Smooth muscle cell (in vitro differentiated cells): ENCODE measurements around the gene HERPUD1. TPM values are rescaled to one million over a fixed set of nuclear protein-coding genes. Genes with fewer than 3 reads are reported as not detected.

ENCODE experiments used
- DNase-seq: peaks from one replicate; lab custom pipeline; 2025; ENCODE audit not compliant: unreplicated experiment; lab: John Stamatoyannopoulos, UW
- H2AFZ ChIP-seq: fragments of 200-600 bp; sonication (generic); 2 replicates; pipeline ENCODE4 v1.6.0; 2016; ENCODE audit warnings: antibody characterized with exemption, low read depth, mild to moderate bottlenecking
- H3F3A ChIP-seq: fragments of 200-600 bp; sonication (generic); 2 replicates; pipeline ENCODE4 v1.6.0; 2017; ENCODE audit warnings: antibody characterized with exemption, low read depth
- H3K27ac ChIP-seq: fragments of 200-600 bp; sonication (generic); 2 replicates; pipeline ENCODE4 v1.5.1; 2016; ENCODE audit warnings: low read depth, mild to moderate bottlenecking
- H3K27me3 ChIP-seq: fragments of 200-600 bp; sonication (generic); 2 replicates; pipeline ENCODE4 v1.6.1; 2016; ENCODE audit warnings: low read depth, mild to moderate bottlenecking
- H3K36me3 ChIP-seq: fragments of 200-600 bp; sonication (generic); 2 replicates; pipeline ENCODE4 v1.5.1; 2016; ENCODE audit warnings: low read depth
- H3K4me1 ChIP-seq: fragments of 200-600 bp; sonication (generic); 2 replicates; pipeline ENCODE4 v1.5.1; 2016; ENCODE audit warnings: low read depth
- H3K4me2 ChIP-seq: fragments of 200-600 bp; sonication (generic); 2 replicates; pipeline ENCODE4 v1.6.0; 2016; ENCODE audit warnings: mild to moderate bottlenecking
- H3K4me3 ChIP-seq: fragments of 200-600 bp; sonication (generic); 2 replicates; pipeline ENCODE4 v1.5.1; 2016; ENCODE audit warnings: mild to moderate bottlenecking
- H3K79me2 ChIP-seq: fragments of 200-600 bp; sonication (generic); 2 replicates; pipeline ENCODE4 v1.6.0; 2016; ENCODE audit warnings: low read depth, mild to moderate bottlenecking
- H3K9ac ChIP-seq: fragments of 200-600 bp; sonication (generic); 2 replicates; pipeline ENCODE4 v1.6.0; 2016; ENCODE audit warnings: low read depth
- H3K9me3 ChIP-seq: fragments of 200-600 bp; sonication (generic); replicated peaks from 2 replicates; pipeline ENCODE4 v1.5.1; 2016; ENCODE audit warnings: low read depth
- H4K20me1 ChIP-seq: fragments of 200-600 bp; sonication (generic); 2 replicates; pipeline ENCODE4 v1.6.0; 2016; ENCODE audit warnings: low read depth
- WGBS: methylation state at CpG from one replicate; pipeline ENCODE4 v1.1.7; 2016; ENCODE audit warnings: low lambda C conversion rate; 5-methylcytosine and 5-hydroxymethylcytosine counted together
- polyA plus RNA-seq: library from polyadenylated mRNA; unstranded; fragments of >200 nt; fragmentation: Nextera tagmentation; extraction: Ambion mirVana; gene quantifications from 2 replicates; pipeline ENCODE4 v1.2.1, GENCODE V29; 2016
- total RNA-seq: library from RNA; depleted of rRNA; stranded (reverse); fragments of >200 nt; gene quantifications from 2 replicates; pipeline ENCODE4 v1.2.3, GENCODE V29; 2014
- TF ChIP-seq, protein P1 (sequence below): fragments of 200-600 bp; sonication (generic); IDR thresholded peaks from 2 replicates; pipeline ENCODE4 v1.5.1; 2017; ENCODE audit warnings: borderline replicate concordance, mild to moderate bottlenecking, antibody characterized with exemption; ENCODE audit not compliant: insufficient read depth, poor library complexity, severe bottlenecking

HERPUD1 gene
- total and polyA plus RNA-seq, 2 experiments from 2014 or later: 253 to 291 TPM

DNA sequence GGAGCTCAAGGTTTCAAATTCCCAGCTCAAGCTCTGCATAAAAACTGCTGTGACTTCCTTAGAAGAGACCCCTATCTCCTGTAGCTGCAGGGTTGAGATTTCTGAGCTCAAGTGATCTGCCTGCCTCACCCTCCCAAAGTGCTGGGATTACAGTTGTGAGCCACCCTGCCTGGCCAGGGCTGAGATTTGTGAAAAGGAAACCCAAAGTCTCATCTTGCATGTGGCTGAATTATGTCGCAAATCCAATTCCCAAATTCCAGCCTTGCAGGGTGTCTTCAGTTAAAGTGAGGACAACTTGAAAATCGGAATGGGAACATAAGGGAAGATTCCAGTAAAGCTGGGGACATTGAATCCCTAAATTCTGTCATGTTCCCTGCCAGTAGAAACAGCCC is 15.7 kb downstream of the HERPUD1 start:
- Histone ChIP-seq H3K79me2 (no peaks in the 10 kb centered on the region), H3K27ac (no peak overlapping the region), H3K9me3 (no peaks in the 10 kb centered on the region), H3K9ac (no peak overlapping the region), H3K27me3 (no peaks in the 10 kb centered on the region), H4K20me1 (peaks cover 15% of the 10 kb centered on the region), H2AFZ (no peak overlapping the region), H3K4me3 (no peak overlapping the region), H3K36me3 (peaks cover 17% of the 10 kb centered on the region), H3K4me2 (no peak overlapping the region), H3K4me1 (no peaks in the 10 kb centered on the region), H3F3A (peaks cover 38% of the 10 kb centered on the region)
- DNase-seq: no peak
- WGBS: 79% methylated on average over 2 of the region's 2 CpGs
- TF ChIP-seq, protein P1, sequence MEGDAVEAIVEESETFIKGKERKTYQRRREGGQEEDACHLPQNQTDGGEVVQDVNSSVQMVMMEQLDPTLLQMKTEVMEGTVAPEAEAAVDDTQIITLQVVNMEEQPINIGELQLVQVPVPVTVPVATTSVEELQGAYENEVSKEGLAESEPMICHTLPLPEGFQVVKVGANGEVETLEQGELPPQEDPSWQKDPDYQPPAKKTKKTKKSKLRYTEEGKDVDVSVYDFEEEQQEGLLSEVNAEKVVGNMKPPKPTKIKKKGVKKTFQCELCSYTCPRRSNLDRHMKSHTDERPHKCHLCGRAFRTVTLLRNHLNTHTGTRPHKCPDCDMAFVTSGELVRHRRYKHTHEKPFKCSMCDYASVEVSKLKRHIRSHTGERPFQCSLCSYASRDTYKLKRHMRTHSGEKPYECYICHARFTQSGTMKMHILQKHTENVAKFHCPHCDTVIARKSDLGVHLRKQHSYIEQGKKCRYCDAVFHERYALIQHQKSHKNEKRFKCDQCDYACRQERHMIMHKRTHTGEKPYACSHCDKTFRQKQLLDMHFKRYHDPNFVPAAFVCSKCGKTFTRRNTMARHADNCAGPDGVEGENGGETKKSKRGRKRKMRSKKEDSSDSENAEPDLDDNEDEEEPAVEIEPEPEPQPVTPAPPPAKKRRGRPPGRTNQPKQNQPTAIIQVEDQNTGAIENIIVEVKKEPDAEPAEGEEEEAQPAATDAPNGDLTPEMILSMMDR: no peak

DNA sequence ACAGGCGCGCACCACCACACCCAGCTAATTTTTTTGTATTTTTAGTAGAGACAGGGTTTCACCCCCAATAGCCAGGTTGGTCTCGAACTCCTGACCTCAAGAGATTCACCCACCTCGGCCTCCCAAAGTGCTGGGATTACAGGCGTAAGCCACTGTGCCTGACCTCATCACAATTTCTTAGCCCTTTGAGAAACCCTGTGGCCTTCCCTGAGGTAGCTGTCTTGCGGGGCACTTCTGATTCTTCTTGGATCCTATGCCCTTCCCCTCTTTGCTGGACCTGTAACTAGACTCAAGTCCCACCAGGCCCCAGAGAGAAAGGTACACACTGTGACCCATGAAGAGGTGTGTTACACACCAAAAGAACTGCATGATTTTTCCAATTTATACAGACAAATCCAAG is 16.3 kb downstream of the HERPUD1 start:
- DNase-seq: no peak
- TF ChIP-seq, protein P1: no peak
- Histone ChIP-seq H3K9me3 (no peaks in the 10 kb centered on the region), H3F3A (peaks cover 31% of the 10 kb centered on the region), H3K9ac (no peak overlapping the region), H3K4me3 (no peak overlapping the region), H2AFZ (no peak overlapping the region), H3K79me2 (no peaks in the 10 kb centered on the region), H3K4me1 (no peaks in the 10 kb centered on the region), H3K27ac (no peak overlapping the region), H3K36me3 (peaks cover 11% of the 10 kb centered on the region), H3K27me3 (no peaks in the 10 kb centered on the region), H3K4me2 (no peak overlapping the region), H4K20me1 (peaks cover 9% of the 10 kb centered on the region)
- WGBS: 94% methylated on average over 6 of the region's 6 CpGs

GRCh38 chr16:56950051-56950450 is 18.1 kb downstream of the HERPUD1 start:
- 83% methylated on average over 4 of the region's 4 CpGs for WGBS
- no peaks in the 10 kb centered on the region for H3K9me3 ChIP-seq
- H3K79me2 ChIP-seq: no peaks in the 10 kb centered on the region
- no peak overlapping the region for H3K27ac ChIP-seq
- no peak overlapping the region for H3K4me2 ChIP-seq
- no peaks in the 10 kb centered on the region for H3K4me1 ChIP-seq
- no peak overlapping the region for H3K4me3 ChIP-seq
- no peaks in the 10 kb centered on the region for H3K27me3 ChIP-seq
- H3F3A ChIP-seq: peaks cover 13% of the 10 kb centered on the region
- H3K36me3 ChIP-seq: no peaks in the 10 kb centered on the region
- H3K9ac ChIP-seq: no peak overlapping the region
- DNase-seq: no peak
- H4K20me1 ChIP-seq: no peaks in the 10 kb centered on the region
- TF ChIP-seq, protein P1: no peak
- no peak overlapping the region for H2AFZ ChIP-seq

DNA sequence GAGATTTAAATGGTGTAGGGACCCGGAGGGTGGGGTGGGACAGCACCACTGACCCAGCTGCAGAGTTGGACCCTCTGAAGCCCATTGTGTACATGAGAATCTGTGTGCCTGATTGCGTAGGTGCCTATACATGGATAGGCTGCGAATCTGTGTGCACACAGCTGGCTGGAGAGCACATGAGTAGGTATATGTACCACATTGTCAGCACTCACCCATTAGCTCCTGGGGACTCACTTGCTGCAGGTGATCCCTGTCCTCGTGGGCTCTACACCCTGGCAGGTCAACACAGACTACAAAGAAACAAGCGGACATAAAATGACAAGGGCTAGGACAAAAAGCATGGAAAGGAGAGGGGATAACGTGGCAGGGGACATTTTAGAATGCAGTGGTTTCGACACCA is 18.5 kb downstream of the HERPUD1 start:
- H3K79me2 ChIP-seq: no peaks in the 10 kb centered on the region
- peaks cover 10% of the 10 kb centered on the region for H3F3A ChIP-seq
- no peak overlapping the region for H3K9ac ChIP-seq
- no peak overlapping the region for H3K4me2 ChIP-seq
- H3K4me1 ChIP-seq: no peaks in the 10 kb centered on the region
- H3K27ac ChIP-seq: no peak overlapping the region
- H3K9me3 ChIP-seq: no peaks in the 10 kb centered on the region
- H3K4me3 ChIP-seq: no peak overlapping the region
- no peaks in the 10 kb centered on the region for H3K27me3 ChIP-seq
- no peaks in the 10 kb centered on the region for H4K20me1 ChIP-seq
- no peak overlapping the region for H2AFZ ChIP-seq
- H3K36me3 ChIP-seq: no peaks in the 10 kb centered on the region
- TF ChIP-seq, protein P1: no peak
- DNase-seq: no peak
- 86% methylated on average over 7 of the region's 7 CpGs for WGBS
